ENCODE measurements around the gene BBS9.

- TF ChIP-seq EP300 (IDR thresholded peaks at IDR 0.05) (no peak), POLR2A (IDR thresholded peaks at IDR 0.05) (no peak), POLR2AphosphoS5 (IDR thresholded peaks at IDR 0.05) (no peak)
- TF ChIP-seq, protein P1, sequence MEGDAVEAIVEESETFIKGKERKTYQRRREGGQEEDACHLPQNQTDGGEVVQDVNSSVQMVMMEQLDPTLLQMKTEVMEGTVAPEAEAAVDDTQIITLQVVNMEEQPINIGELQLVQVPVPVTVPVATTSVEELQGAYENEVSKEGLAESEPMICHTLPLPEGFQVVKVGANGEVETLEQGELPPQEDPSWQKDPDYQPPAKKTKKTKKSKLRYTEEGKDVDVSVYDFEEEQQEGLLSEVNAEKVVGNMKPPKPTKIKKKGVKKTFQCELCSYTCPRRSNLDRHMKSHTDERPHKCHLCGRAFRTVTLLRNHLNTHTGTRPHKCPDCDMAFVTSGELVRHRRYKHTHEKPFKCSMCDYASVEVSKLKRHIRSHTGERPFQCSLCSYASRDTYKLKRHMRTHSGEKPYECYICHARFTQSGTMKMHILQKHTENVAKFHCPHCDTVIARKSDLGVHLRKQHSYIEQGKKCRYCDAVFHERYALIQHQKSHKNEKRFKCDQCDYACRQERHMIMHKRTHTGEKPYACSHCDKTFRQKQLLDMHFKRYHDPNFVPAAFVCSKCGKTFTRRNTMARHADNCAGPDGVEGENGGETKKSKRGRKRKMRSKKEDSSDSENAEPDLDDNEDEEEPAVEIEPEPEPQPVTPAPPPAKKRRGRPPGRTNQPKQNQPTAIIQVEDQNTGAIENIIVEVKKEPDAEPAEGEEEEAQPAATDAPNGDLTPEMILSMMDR (IDR thresholded peaks at IDR 0.05), result no peak
Observed at GRCh38 chr7:33477719-33478480, 348.5 kb downstream of the BBS9 start.

Measured in suprapubic skin (tissue), 4 donors.